Adrenal gland (tissue), 5 donors: ENCODE measurements around the gene ADRA1B.

Source experiments
- CTCF ChIP-seq, 6 experiments: fragments of 450-650 bp in 4 of 6; fragments of 200-600 bp in 2 of 6; sonication (generic) in 1 of 6; IDR thresholded peaks; 1 replicate in 5 of 6; 2 replicates in 1 of 6; pipeline versions ENCODE4 v1.5.1 to v1.8.0; 2016 to 2021; ENCODE audit warnings: antibody characterized with exemption in 6 of 6, mild to moderate bottlenecking in 2 of 6, moderate library complexity in 1 of 6
- POLR2A ChIP-seq, 2 donors: fragments of 450-650 bp; IDR thresholded peaks; one replicate each; pipeline ENCODE4 v1.6.1; 2017; ENCODE audit warnings: antibody characterized with exemption in 2 of 2, mild to moderate bottlenecking in 2 of 2, moderate library complexity in 1 of 2
- donor health status: DM: no; HTN: no; CAD: no.

- TF ChIP-seq CTCF (IDR thresholded peaks at IDR 0.05) (peak in 4 of 6 experiments; percentile 17 to 80 (median 66)), POLR2A (IDR thresholded peaks at IDR 0.05) (no peak)
These were observed at the start of gene ADRA1B for GRCh38 chr5:159915904-159916840.
